ENCODE data around the gene MYH7B.

DNA sequence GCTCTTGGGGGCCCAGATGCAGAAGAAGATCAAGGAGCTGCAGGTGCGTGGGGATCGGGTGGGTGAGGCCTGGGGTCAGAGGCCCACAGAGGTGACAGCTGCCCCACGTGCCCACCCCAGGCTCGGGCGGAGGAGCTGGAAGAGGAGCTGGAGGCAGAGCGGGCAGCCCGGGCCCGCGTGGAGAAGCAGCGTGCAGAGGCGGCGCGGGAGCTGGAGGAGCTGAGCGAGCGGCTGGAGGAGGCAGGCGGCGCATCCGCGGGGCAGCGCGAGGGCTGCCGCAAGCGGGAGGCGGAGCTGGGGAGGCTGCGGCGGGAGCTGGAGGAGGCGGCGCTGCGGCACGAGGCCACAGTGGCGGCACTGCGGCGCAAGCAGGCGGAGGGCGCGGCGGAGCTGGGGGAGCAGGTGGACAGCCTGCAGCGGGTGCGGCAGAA lies 41.5 kb downstream of the MYH7B start:
- TF ChIP-seq, protein P1, sequence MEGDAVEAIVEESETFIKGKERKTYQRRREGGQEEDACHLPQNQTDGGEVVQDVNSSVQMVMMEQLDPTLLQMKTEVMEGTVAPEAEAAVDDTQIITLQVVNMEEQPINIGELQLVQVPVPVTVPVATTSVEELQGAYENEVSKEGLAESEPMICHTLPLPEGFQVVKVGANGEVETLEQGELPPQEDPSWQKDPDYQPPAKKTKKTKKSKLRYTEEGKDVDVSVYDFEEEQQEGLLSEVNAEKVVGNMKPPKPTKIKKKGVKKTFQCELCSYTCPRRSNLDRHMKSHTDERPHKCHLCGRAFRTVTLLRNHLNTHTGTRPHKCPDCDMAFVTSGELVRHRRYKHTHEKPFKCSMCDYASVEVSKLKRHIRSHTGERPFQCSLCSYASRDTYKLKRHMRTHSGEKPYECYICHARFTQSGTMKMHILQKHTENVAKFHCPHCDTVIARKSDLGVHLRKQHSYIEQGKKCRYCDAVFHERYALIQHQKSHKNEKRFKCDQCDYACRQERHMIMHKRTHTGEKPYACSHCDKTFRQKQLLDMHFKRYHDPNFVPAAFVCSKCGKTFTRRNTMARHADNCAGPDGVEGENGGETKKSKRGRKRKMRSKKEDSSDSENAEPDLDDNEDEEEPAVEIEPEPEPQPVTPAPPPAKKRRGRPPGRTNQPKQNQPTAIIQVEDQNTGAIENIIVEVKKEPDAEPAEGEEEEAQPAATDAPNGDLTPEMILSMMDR (IDR thresholded peaks at IDR 0.05; ENCODE audit: low read depth, low read length): no peak
- TF ChIP-seq EZH2phosphoT487 (IDR thresholded peaks at IDR 0.05; ENCODE audit: low read depth): no peak
